Psoas muscle (tissue), 8 donors: ENCODE data around the gene ESRRA. TPM values are rescaled to one million over a fixed set of nuclear protein-coding genes. Genes with fewer than 3 reads are reported as not detected.

Experiments
- ATAC-seq, 4 donors: fragments of 200-7000 bp; cut with Tn5 transposase; one replicate each; pipeline ENCODE4 v1.9.1; 2020; ENCODE audit warnings: moderate library complexity in 3 of 4, mild to moderate bottlenecking in 2 of 4
- DNase-seq, 2 donors: peaks; one replicate each; pipeline ENCODE4 v3.0.0-alpha.2; 2020
- H3K27ac ChIP-seq: fragments of 200-600 bp; one replicate; pipeline ENCODE4 v1.8.0; 2022
- H3K27me3 ChIP-seq, 3 donors: fragments of 200-600 bp in 1 of 3; one replicate each; pipeline versions ENCODE4 v1.6.1 to v1.8.0; 2013 to 2022; ENCODE audit warnings: low read length in 2 of 3, mild to moderate bottlenecking in 2 of 3, moderate library complexity in 1 of 3; ENCODE audit not compliant: insufficient read depth in 3 of 3
- H3K36me3 ChIP-seq, 2 donors: fragments of 200-600 bp in 1 of 2; one replicate each; pipeline versions ENCODE4 v1.6.1 to v1.8.0; 2013 to 2022; ENCODE audit warnings: low read depth in 1 of 2, mild to moderate bottlenecking in 1 of 2, moderate library complexity in 1 of 2; ENCODE audit not compliant: insufficient read depth in 1 of 2
- H3K4me1 ChIP-seq: fragments of 200-600 bp; one replicate; pipeline ENCODE4 v1.8.0; 2022
- H3K4me3 ChIP-seq: fragments of 200-600 bp; one replicate; pipeline ENCODE4 v1.8.0; 2022; ENCODE audit warnings: mild to moderate bottlenecking
- H3K9me3 ChIP-seq: fragments of 200-600 bp; one replicate; pipeline ENCODE4 v1.8.0; 2022
- CTCF ChIP-seq: fragments of 200-600 bp; IDR thresholded peaks from one replicate; pipeline ENCODE4 v1.8.0; 2022; ENCODE audit warnings: antibody characterized with exemption
- WGBS, 3 donors: extraction: QIAGEN DNeasy Blood & Tissue Kit; methylation state at CpG; one replicate each; pipeline versions ENCODE4 v1.1.6 to v1.1.7; 2013; 5-methylcytosine and 5-hydroxymethylcytosine counted together
- intact Hi-C, 2 donors: fragments of 100-400 bp; cut with DNase I; formaldehyde crosslinking; loops; one replicate each; pipeline versions ENCODE4 v1.11.0 to v1.14.2; 2022
- polyA plus RNA-seq, 3 donors: library from polyadenylated mRNA; stranded (reverse); fragments of 200-250 nt; gene quantifications; one replicate each; pipeline ENCODE4 v1.2.3, GENCODE V29; 2013
- total RNA-seq, 4 donors: library from RNA; stranded (reverse); fragmentation: NEBNext Ultra II Directional in 2 of 4; extraction: Animal tissue kit (Norgen Biotek cat#: 25700) in 2 of 4; gene quantifications; one replicate each; pipeline versions ENCODE4 v1.2.1 to v1.2.4, GENCODE V29; 2021 to 2023
- donor health status: healthy with polysubstance abuse.
- donor health status: DM: no; HTN: no; CAD: no; lungs with moderate emphysema.
- donor health status: Bipolar disorder and iron deficiency.
- donor health status: healthy.
- donor health status: DM: yes; HTN: yes; CAD: no.
- donor health status: DM: no; HTN: no; CAD: no.
- donor health status: DM: no; HTN: no; CAD: no.
- donor health status: DM: yes; HTN: yes; CAD: no.

The ESRRA gene
- total and polyA plus RNA-seq, 7 donors = 104 to 362 (median 261) TPM

- no peak for DNase-seq
- no peak overlapping the region for H3K27ac ChIP-seq
- 85 to 89% (median 87%) methylated on average over 4 of the region's 4 CpGs for WGBS, 3 donors
- ATAC-seq = no peak
- H3K27me3 ChIP-seq = no peaks in the 10 kb centered on the region
- peaks cover 0 to 87% of the 10 kb centered on the region in 2 donors for H3K36me3 ChIP-seq
- intact Hi-C loops = no loop called here
- H3K4me3 ChIP-seq = no peak overlapping the region
- TF ChIP-seq CTCF = no peak
- no peaks in the 10 kb centered on the region for H3K9me3 ChIP-seq
- H3K4me1 ChIP-seq = no peaks in the 10 kb centered on the region
Observed at GRCh38 chr11:64259533-64260067, 45.7 kb upstream of the ESRRA start.

GRCh38 chr11:64260147-64260708, 45.1 kb upstream of the ESRRA start:
- H3K36me3 ChIP-seq = peaks cover 0 to 84% of the 10 kb centered on the region in 2 donors
- WGBS, 3 donors = 95 to 98% (median 97%) methylated on average over 6 of the region's 6 CpGs

GRCh38 chr11:64261556-64262080, 43.7 kb upstream of the ESRRA start:
- H3K9me3 ChIP-seq = no peaks in the 10 kb centered on the region
- TF ChIP-seq CTCF = no peak
- no peak overlapping the region for H3K27ac ChIP-seq
- no peak overlapping the region for H3K4me3 ChIP-seq
- 81 to 92% (median 85%) methylated on average over 18 of the region's 18 CpGs for WGBS, 3 donors
- no peaks in the 10 kb centered on the region for H3K27me3 ChIP-seq
- no peaks in the 10 kb centered on the region for H3K4me1 ChIP-seq
- no peak for ATAC-seq
- H3K36me3 ChIP-seq = peaks cover 3 to 85% of the 10 kb centered on the region in 2 donors
- peak in 1 of 2 donors; percentile 48 for DNase-seq
- intact Hi-C loops = no loop called here

More at GRCh38 chr11:64260147-64260708, 45.1 kb upstream of the ESRRA start:
- no peak for TF ChIP-seq CTCF
- DNase-seq = no peak
- H3K9me3 ChIP-seq = no peaks in the 10 kb centered on the region
- intact Hi-C loops = no loop called here
- H3K4me3 ChIP-seq = no peak overlapping the region
- no peak overlapping the region for H3K27ac ChIP-seq
- no peaks in the 10 kb centered on the region for H3K27me3 ChIP-seq
- no peak for ATAC-seq
- no peaks in the 10 kb centered on the region for H3K4me1 ChIP-seq

- no peaks in the 10 kb centered on the region for H3K9me3 ChIP-seq
- H3K36me3 ChIP-seq = peaks cover 3 to 78% of the 10 kb centered on the region in 2 donors
- ATAC-seq (no peak), DNase-seq (peak in 1 of 2 donors; percentile 53)
- WGBS, 3 donors = 92 to 93% (median 93%) methylated on average over 42 of the region's 42 CpGs
- H3K27ac ChIP-seq = no peak overlapping the region
- H3K4me1 ChIP-seq = no peaks in the 10 kb centered on the region
- TF ChIP-seq CTCF = no peak
- no peaks in the 10 kb centered on the region for H3K27me3 ChIP-seq
- intact Hi-C loops = no loop called here
- H3K4me3 ChIP-seq = no peak overlapping the region
Observed at GRCh38 chr11:64262271-64263002, 42.9 kb upstream of the ESRRA start.
